ENCODE measurements around the gene SFXN1. TPM values are rescaled to one million over a fixed set of nuclear protein-coding genes. Genes with fewer than 3 reads are reported as not detected.

Gene SFXN1
- total and polyA plus RNA-seq, 2 of the 4 experiments (the other 2 are of a cell fraction) = 131 to 410 TPM

- no peak overlapping the region for H3K9ac ChIP-seq (ENCODE audit: low read depth, low read length)
- H2BK120ac ChIP-seq (ENCODE audit: low read depth, low read length) = no peak overlapping the region
- peaks cover 3 to 13% of the 10 kb centered on the region in 2 experiments; a peak in 2 of 4 replicates for H3K79me1 ChIP-seq (ENCODE audit: low read depth in 1 of 2, low read length in 2 of 2)
- no peak for DNase-seq
- TF ChIP-seq ELK1 (IDR thresholded peaks at IDR 0.05; ENCODE audit: borderline replicate concordance, low read depth, low read length) (no peak), RFX5 (IDR thresholded peaks at IDR 0.05; ENCODE audit: low read depth, low read length) (no peak), USF2 (IDR thresholded peaks at IDR 0.05; ENCODE audit: low read depth, low read length) (no peak)
- H3K9me3 ChIP-seq (ENCODE audit: control insufficient read depth, insufficient read depth, low read length) = no peaks in the 10 kb centered on the region
- no peak for ATAC-seq (ENCODE audit: low read depth)
- no peak overlapping the region for H3K14ac ChIP-seq (replicated peaks; ENCODE audit: low read depth, low read length)
- ChIA-PET POLR2A (ENCODE audit: unreplicated experiment) (no interaction called here), CTCF (interaction anchor here (2.1 kb wide), 1 partner anchor 10 kb away, joined by 16 read pairs; no protein-coding TSS in a partner anchor)
- peaks cover 6% of the 10 kb centered on the region; the same call in 1 of the 2 replicates for H3K9me1 ChIP-seq (ENCODE audit: insufficient read depth, low read length)
- H3K27ac ChIP-seq (ENCODE audit: insufficient read depth, low read length) = no peak overlapping the region
- no peak overlapping the region for H2AK5ac ChIP-seq (ENCODE audit: low read depth, low read length)
- no peak overlapping the region for H4K8ac ChIP-seq (ENCODE audit: low read depth in 2 of 2, low read length in 2 of 2)
- H2AFZ ChIP-seq (replicated peaks; ENCODE audit: low read length, poor library complexity) = no peak overlapping the region
- no peak overlapping the region for H2BK5ac ChIP-seq (ENCODE audit: low read depth, low read length, poor library complexity, severe bottlenecking)
- no peak overlapping the region for H4K91ac ChIP-seq (ENCODE audit: insufficient read depth, low read depth, low read length)
- no peaks in the 10 kb centered on the region for H3K27me3 ChIP-seq (ENCODE audit: control insufficient read depth, insufficient read depth, low read length)
- dilution Hi-C loops (cut with HindIII; ENCODE audit: low sequenced_read_pairs, unreplicated experiment) (no loop called here), intact Hi-C loops (cut with micrococcal nuclease) (no loop called here), in situ Hi-C loops (cut with MboI; ENCODE audit: low sequenced_read_pairs) (no loop called here)
- no CpG with 5 or more reads among the region's 1 CpG for WGBS, 2 experiments (ENCODE audit: extremely low coverage in 2 of 2, insufficient read length in 1 of 2)
- no peaks in the 10 kb centered on the region for H3K4me1 ChIP-seq (ENCODE audit: control insufficient read depth, insufficient read depth, low read length)
- no peak overlapping the region for H3K4ac ChIP-seq (ENCODE audit: low read depth, low read length)
- no TSS peak for BruUV-seq (replicated peaks)
- H4K20me1 ChIP-seq (ENCODE audit: insufficient read depth, low read length) = no peaks in the 10 kb centered on the region
- no peak overlapping the region for H4K5ac ChIP-seq (ENCODE audit: low read depth, low read length)
- H3K56ac ChIP-seq (ENCODE audit: extremely low read depth, insufficient read depth, low read length) = no peak overlapping the region
- peaks cover 41% of the 10 kb centered on the region for H3K36me3 ChIP-seq (ENCODE audit: control insufficient read depth, insufficient read depth, low read length)
- H2AK9ac ChIP-seq (replicated peaks; ENCODE audit: low read depth, low read length, poor library complexity) = no peak overlapping the region
- no peak overlapping the region for H2BK20ac ChIP-seq (ENCODE audit: low read depth, low read length)
- no peak overlapping the region for H3K4me3 ChIP-seq (ENCODE audit: insufficient read depth, low read depth, low read length)
- no peak overlapping the region for H3K4me2 ChIP-seq (ENCODE audit: low read depth, low read length)
- no peak overlapping the region for H3K23ac ChIP-seq (ENCODE audit: low read depth, low read length)
- H3K18ac ChIP-seq (ENCODE audit: low read depth, low read length) = no peak overlapping the region
- H2BK15ac ChIP-seq (ENCODE audit: low read depth, low read length) = no peak overlapping the region
Observed at GRCh38 chr5:175524211-175524610, 45.9 kb downstream of the SFXN1 start.
